ENCODE results near the gene SPTLC1.

DNA sequence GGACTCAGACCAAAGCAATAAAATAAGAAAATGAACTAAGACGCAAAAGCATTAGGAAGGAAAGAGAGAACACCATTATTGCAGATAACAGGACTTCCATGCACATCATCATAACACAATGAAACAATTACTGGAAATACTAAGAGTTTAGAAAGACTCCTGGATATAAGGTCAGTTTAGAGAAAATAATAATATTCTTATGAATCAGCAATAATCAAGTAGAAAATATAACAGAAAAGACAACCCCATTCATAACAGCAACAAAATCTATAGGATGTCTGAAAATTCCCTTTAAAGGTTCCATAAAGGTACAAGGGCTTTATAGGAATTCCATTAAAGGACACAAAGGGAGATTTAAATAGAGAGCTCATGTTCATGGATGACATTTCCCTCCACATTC is 73.0 kb downstream of the SPTLC1 start:
- TF ChIP-seq, protein P1, sequence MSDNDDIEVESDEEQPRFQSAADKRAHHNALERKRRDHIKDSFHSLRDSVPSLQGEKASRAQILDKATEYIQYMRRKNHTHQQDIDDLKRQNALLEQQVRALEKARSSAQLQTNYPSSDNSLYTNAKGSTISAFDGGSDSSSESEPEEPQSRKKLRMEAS (IDR thresholded peaks at IDR 0.05): no peak
- no peak for TF ChIP-seq FOXM1 (IDR thresholded peaks at IDR 0.05; ENCODE audit: borderline replicate concordance, low read depth)
- no peak for TF ChIP-seq EGR1 (IDR thresholded peaks at IDR 0.05)
- no peak for TF ChIP-seq REST (IDR thresholded peaks at IDR 0.05; ENCODE audit: low read depth)

All from Ishikawa (cell line).